NCI-H460 (cell line): ENCODE data around the gene FIGNL2. TPM values are rescaled to one million over a fixed set of nuclear protein-coding genes. Genes with fewer than 3 reads are reported as not detected.
A peak's percentile ranks its signal among the peaks of the same experiment; 100 is the strongest.
"Not testable (repeated sequence)": the region's sequence is repeated elsewhere in the genome, so short reads cannot be mapped to it uniquely, and the experiment has no call there.

Experiments used
- DNase-seq: peaks from one replicate; pipeline ENCODE4 v3.0.0-alpha.2; 2016; ENCODE audit warnings: low read depth; ENCODE audit errors: extremely low read depth
- total RNA-seq: library from RNA; depleted of rRNA; stranded (reverse); fragments of >200 nt; shearing (Covaris generic); gene quantifications from 2 replicates; pipeline ENCODE4 v1.2.3, GENCODE V29; 2014

FIGNL2 gene
- total RNA-seq, 1 experiment from 2014 or later: 0.10 TPM

DNA sequence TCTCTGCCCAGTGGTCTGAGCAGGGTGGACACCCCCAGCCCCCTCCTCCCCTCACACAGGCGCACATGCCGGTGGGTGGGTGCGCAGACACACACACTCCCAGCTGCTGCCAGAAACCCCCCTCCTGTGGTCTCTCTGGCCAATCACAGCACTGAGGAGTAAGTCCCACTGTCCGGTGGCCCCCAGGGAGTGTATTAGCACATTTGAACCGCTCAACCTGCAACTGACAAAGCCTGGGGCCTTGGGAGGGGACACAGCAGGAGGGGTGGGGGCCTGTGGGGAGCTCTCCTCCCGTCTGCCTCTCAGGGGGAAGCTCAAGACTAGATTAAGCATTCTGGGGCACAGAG lies 11.7 kb downstream of the FIGNL2 start:
- no peak for DNase-seq

DNA sequence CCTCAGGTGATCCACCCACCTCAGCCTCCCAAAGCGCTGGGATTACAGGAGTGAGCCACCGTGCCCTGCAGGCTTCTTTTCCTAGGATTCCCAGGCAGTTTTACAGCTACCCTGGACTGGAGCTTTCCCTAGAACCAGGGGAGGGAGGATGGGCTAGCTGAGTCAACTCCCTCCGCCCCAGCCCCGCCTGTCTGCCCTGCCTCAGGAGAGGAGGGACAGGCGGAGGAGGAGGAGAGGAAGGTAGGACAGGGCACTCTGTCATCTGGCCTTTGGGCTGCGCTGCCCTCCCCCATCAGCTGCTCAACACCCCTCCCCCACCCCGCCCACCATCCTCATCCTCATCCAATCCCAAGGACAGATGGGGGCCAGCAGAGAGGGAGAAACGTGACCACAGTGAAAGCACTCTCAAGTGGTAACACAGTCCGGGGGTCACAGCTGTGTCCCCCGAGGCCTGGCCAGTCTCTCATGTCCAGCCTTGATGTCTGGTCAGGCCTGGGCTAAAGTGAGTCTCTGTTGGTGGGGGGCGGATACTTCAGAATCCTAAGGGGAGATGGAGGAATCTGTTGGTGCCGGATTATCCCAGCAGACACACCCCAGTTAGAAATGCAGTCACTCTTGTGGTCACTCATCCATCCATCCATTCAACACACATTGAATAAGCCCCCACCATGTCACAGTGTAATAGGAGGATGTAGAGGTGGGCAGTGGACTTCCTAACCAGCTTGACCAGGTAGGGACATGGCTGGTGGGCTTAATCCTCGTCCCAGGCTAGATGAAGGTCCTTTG lies 12.3 kb downstream of the FIGNL2 start:
- DNase-seq: no peak

DNA sequence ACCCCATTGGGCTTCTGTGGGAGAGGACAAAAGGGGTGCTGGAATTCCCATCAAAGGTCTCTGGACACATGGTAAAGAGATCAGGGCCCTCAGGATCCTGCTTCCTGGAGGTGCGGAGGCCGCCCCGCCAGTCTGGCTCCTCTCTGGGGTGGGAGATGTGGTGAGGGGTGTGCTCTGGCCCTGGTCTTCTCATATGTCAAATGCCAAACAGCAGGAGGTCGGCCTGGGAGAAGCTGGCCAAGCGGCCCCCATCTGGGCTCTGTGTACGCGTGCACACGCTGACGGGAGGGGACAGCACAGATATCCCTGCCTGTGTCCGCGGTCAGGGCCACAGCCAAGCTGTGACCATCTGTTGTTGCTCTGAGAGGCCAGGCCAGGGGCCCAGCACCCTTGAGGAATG lies 14.1 kb downstream of the FIGNL2 start:
- no peak for DNase-seq

DNA sequence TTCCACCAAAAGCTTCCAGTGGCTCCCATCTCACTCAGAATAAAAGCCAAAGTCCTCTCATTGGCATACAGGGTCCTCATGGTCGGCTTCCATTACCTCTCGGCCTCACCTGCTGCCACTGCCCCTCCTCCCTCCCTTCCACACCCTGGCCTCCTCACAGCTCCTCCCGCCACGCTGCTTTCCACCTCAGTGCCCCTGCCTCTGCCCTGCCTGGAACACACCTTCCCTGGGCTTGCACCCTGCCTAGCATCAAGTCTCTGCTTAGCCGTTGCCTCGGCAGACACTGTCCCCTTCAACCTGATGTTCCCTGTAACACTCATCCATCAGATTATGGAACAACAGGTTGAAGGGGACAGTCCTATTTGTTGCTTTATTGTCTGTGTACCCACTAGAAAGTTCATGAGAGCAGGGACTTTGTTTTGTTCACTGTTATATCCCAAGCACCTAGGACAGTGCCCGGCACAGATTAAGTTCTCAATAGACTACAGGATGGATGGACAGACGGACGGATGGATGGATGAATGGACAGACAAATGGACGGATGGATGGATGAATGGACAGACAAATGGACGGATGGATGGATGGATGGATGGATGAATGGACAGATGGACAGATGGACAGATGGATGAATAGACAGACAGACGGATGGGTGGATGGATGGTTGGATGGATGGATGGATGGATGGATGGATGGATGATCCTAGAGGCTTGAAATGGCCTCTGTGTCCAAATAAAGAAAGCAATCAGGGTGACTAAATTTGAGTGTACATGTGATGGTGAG lies 14.9 kb downstream of the FIGNL2 start:
- no peak for DNase-seq

DNA sequence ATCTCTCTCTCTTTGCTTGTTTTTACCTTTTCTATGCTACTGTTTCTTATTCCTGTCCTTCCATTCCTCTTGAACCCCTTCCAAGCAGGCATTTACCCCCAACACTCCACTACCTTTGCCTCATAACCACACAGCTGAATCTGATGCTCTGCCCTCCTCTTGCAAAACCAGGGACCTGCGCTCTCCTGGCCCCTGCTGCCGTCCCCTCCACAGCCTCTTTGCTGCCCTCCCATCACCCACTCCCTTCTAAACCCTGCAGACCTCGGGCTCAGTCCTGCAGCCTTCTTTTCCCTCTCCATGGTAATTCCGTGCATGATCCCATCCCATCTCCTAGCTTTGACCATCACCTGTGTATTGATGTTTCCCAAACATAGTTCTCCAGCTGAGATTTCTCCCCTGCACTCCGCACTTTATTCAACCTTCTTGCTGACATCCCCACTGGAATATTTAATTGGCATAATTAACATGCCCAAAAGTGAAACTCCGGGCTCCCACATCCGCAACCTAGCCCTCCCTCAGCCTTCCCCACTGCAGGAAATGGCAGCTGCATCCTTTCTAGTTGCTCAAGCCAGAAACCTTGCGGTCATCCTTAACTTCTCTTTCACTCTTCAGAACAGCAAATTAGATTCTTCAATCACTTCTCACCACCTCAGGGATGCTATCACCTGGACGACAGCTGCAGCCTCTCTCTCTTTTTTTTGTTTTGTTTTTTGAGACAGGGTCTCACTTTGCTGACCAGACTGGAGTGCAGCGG lies 16.0 kb downstream of the FIGNL2 start:
- DNase-seq: no peak

DNA sequence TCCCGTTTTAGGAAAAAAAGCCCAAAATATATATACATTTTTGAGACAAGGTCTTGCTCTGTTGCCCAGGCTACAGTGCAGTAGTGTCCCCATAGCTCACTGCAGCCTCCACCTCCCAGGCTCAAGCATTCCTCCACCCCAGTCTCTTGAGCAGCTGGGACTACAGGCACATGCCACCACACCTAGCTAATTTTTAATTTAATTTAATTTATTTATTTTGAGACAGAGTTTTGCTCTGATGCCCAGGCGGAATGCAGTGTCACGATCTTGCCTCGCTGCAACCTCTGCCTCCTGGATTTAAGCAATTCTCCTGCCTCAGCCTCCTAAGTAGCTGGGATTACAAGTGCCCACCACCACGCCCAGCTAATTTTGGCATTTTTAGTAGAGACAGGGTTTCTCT lies 16.7 kb downstream of the FIGNL2 start:
- not testable (repeated sequence) for DNase-seq

DNA sequence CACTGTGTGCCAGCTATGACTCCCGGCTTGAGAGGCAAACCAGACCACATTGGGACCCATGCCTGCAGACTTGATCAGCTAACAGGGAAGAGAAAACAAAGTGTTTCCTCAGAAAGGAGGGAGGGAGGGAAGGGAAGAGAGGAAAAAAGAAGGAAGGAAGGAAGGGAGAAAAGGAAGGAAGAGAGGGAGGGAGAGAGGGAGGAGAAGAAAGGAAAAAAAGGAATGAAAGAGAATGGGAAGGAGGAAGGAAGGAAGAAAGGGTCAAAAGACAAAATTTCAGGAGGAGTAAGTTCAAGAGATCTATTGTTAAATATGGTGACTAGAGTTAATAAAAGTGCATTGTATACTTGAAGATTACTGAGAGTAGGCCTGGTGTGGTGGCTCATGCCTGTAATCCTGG lies 18.9 kb downstream of the FIGNL2 start:
- DNase-seq: no peak

DNA sequence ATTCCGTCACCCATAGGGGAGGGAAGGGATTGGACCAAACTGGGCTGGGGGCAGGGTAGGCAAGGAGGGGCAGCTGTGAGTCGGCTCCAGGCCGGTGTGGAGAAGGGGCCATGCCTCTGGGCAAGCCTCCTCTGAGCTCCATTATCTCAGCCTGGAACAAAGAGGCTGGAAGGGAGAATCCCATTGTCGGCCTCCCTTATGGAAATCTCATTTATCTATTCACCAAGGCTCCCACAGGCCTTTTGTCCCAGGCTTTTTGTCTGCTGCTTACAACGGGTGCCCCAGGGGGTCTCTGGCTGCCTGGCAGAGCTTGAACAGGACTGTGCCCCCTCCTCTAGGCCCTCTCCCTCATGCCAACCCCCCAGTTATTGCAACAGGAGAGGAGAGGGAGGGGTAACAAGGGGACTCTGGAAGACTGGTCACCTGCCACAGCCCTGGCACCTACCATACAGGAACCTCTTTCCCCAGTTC lies 19.5 kb downstream of the FIGNL2 start:
- no peak for DNase-seq

DNA sequence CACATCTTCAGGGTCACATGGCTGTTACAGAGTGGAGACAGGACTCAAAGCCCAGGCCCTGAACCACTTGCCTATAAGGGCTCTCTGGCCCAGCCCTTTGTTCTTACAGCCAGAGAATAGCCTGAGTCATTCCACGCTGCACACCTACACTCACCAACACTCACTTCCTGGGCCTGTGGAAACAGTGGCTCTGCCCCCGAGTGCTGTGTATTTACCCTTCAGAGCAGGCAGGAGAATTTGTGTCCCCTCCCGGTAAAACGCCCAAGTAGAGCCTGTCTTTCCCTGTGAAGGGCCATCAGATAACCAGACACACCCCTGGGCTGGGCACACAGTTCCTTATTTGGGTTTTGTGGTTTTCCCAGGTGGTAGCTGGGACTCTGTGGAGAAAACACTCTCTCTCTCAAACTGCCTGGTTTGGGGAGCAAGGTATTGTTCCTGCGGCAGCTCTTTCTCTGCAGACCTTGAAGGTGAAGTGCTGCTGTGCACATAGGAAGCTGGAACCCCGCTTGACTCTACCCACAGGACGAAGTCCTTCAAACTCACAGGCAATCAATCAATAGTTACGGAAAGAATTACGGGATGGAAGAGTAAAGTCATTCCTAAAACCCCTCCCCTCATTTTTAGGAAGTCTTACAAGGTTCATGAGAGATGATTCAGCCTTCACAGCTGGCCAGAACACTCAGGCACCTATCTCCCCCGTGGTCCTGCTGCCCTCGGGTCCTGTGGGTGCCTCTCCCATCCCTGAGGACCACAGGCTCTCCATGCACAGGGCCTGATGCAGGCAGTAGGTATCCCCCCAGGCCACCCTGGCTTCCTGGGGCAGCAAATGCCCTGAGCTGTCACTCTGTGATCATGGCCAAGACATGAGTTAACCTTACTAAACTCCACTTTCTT lies 20.3 kb downstream of the FIGNL2 start:
- DNase-seq: no peak

DNA sequence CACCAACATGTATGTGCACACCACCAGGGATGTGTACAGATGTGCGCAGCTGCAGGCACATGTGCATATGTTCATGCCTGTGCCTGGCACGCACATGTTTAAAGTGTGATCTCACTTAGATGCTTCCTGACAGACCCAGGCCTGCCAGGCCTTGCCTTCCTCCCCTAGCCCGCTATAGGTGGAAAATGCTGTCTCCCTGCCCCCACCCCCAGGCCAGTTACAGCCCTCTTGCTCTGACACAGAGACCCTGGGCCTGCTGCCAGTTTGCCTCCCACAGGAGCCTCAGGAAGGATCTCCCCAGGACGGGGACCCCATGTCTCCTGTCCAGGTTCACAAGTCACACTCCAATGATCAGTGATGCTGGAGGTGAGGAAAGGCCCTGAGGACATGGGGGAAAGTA lies 21.6 kb downstream of the FIGNL2 start:
- no peak for DNase-seq

DNA sequence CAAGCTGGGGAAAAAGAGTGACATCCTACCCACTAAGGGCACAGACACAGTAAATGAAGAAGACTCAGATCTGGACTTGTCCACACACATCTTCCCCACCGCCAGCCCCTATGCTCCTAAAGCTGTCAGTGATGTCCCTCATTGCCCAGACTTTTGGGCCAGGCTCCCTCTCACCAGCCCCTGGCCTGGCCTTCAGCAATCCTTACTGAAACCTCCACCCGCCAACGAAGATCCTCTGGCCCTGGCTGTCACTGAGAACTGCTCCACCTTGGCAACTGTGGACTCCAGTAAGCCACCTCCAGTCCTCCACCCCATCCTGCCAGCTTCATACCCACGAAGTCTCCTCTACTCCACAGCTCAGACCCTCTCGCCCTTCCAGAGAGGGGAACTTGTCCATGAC lies 23.3 kb downstream of the FIGNL2 start:
- DNase-seq: no peak

DNA sequence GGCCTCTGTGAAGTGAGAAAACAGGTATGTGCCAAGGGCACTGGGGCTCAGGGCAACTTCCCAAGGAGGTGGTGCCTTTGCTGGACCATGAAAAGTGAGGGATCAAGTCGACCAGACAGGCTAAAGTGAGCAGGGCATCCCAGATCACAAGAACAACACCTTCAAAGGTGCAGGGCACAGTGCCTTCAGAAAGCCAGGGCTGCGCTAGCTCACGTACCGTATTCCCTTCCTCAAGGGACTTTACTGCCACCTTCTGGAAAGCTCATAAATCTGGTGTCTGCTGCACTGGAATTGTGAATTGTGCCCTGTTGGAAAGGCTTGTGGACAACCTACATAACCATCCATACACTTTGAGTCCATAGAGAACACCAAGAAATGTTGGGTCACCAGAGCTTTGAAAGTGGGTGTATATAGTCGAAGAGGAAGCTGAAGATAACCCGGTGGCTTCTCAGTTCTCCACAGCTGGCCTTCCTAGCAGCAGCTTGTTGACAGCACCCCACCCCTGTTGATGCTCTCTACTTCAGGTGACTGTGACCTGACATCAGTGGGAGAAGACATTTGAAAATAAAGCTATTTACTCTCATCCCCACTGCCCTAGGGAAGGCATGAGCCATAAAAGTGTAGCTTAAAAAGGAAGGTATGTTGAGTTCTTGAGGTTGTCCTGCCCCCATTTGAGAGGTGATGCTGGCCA lies 24.5 kb downstream of the FIGNL2 start:
- peak; percentile 74 for DNase-seq

DNA sequence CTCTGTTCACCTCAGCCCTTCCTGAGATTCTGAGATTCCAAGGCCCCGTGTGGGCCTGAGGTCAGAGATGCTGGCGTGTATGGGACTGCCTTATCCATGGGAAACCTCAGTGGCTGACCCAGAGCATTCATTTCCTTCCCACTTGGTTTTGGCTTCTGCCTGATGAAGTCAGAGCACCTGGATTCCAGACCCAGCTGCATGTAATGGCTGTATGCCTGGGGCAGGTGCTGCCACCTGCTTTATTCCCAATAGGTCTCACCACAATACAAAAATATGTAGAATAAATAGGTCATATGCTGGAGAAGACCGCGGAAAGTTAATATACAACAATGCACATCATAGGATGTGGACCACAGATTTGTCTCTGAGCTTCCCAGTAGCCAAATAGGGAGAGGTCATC lies 25.6 kb downstream of the FIGNL2 start:
- DNase-seq: no peak

DNA sequence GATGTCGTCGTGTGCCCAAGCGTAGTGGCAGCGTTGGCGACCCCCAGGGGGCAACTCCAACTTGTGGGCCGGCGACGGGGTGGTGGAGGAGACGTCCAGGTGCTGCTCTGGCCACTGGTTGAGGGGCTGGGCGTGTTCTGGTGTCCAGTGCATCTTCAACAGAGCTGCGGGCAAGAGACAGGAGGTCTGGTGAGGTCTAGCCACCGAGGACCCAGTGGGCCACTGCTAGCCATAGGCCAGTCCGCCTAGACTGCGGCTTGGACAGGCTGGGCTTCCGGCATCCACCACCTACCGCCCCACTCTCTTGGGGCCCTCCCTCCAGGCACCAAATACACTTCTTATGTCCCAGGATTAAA lies 26.3 kb downstream of the FIGNL2 start:
- no peak for DNase-seq

DNA sequence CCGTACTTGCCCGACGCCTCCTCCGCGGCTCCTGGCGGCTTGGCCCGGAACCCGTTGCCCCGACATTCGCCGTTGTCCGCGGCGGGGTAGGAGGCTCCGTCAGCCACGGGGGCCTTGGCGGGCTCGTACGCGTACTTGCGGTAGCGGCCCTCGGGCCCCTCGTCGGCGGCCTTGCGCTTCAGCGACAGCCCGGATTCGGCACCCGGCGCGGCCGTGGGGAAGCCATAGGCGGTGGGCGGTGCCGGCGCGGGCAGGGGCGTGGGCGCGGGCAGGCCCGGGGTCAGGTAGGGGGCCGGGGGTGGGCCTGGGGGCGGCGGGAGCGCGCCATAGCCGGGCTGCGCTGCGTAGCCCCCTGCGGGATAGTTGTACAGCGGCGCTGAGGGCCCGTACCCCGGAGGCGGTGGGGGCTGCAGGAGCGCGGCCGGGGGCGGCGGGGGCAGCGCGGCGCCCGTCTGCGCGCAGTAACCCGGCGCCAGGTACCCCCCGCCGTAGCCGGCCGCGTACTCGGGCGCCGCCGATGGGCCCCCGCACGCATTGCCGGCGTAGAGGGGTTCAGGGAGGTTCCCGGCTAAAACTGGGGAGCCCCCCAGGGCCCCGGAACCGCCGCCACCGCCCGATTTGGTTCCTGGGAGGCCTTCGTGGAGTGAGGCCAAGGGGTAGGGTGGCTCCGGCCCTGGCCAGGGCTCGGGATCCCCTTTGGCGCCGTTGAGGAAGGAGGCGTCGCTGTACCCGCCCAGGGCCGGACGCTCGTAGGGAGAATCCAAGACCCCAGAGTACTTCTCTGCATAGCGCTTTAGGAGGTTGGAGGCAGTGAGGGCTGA lies 26.9 kb downstream of the FIGNL2 start:
- DNase-seq: no peak

DNA sequence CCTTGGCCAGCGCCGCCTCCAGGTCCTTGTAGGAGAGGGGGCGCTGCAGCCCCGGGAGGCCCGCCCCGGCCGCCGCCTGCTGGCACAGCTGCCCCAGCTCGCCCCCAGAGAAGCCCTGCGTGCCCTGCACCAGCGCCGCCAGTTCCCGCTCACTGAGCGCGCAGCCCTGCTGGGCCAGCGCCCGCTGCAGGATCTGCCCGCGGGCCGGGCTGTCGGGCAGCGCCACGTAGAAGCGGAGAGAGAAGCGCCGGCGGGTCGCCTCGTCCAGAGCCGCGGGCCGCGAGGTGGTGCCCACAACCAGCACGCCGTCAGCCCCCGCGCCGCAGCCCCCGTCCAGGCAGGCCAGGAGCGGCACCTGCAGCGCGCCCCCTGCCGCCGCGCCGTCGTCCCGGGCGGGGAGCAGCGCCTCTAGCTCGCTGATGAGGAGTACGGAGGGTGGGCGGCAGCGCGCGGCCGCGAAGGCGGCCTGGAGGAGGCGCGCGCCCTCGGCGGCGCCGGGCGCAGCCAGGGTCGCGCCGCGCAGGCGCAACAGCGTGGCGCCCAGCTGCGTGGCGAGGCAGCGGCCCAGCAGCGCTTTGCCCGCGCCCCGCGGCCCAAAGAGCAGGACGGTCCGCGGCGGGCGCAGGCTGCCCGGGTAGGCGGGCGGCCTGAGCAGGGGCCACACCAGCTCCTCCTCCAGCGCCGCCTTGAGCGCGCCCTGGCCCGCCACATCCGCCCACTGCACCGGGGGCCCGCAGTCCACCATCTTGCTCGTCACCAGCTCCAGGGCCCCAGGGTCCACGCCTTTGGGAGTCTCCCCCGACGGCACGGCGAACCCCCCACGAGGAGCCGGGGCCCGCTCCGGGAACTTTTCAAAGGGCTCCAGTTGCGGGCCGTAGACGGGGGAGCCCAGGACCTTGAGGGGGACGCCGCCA lies 27.7 kb downstream of the FIGNL2 start:
- peak; percentile 52 for DNase-seq

DNA sequence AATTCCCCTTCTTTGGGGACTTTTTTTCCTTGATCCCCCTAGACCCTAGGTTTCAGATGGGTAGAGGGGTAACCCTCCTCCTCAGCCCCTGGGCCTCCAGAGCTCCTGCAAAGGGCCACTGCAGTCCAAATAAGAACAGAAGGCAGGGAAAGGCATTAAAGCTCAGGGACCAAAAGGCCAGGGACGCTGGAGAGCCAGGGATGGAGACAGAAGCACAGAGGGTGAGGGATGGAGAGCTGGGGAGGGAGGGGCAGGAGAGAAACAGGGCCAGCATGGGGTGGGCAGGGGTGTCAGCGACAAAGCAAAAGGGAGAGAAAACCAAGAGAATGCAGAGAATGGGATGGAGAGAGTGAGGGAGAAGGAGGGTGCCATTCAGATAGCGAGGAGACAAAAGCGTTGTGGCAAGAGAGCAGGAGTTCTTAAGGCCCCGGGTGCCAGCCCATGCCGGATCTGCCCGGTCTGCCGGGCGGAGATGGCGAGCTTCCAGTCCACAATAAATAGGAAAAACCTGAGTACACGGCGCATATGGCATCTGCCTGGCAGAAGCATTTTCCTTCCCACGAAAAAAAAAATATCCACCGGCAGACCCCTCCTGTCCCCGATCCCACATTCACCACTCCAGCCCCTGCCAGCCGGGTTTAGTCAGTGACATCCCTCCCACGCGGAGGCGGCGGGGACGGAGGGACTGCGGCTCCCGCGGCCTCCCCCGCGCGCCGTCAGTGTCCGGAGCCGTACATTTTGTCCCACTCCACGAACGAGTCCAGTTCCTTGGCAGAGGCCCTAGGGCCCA lies 28.6 kb downstream of the FIGNL2 start:
- no peak for DNase-seq
